Coronary artery (tissue), 2 donors: ENCODE data around the gene TMEM11.

Source experiments
- DNase-seq: peaks from one replicate; pipeline ENCODE4 v3.0.0-alpha.2; 2017; ENCODE audit warnings: low spot score
- H3K27ac ChIP-seq, 2 donors: fragments of 200-600 bp; sonication (generic); one replicate each; pipeline ENCODE4 v1.5.1; 2016 to 2019
- H3K4me3 ChIP-seq: fragments of 200-600 bp; sonication (generic); 2 replicates; pipeline ENCODE4 v1.5.1; 2016; ENCODE audit warnings: mild to moderate bottlenecking, moderate library complexity
- CTCF ChIP-seq: fragments of 200-600 bp; sonication (generic); IDR thresholded peaks from one replicate; pipeline ENCODE4 v1.5.1; 2019; ENCODE audit warnings: antibody characterized with exemption

The TMEM11 gene

GRCh38 chr17:21209511-21210175 lies 4.3 kb downstream of the TMEM11 start:
- Histone ChIP-seq H3K27ac (no peak overlapping the region), H3K4me3 (no peak overlapping the region)
- no peak for DNase-seq
- TF ChIP-seq CTCF = no peak

GRCh38 chr17:21208352-21208751 lies 5.6 kb downstream of the TMEM11 start:
- no peak overlapping the region for H3K4me3 ChIP-seq
- no peak overlapping the region for H3K27ac ChIP-seq
- no peak for TF ChIP-seq CTCF
- DNase-seq = no peak

GRCh38 chr17:21204935-21205334 lies 9.0 kb downstream of the TMEM11 start:
- no peak overlapping the region for H3K4me3 ChIP-seq
- TF ChIP-seq CTCF = no peak
- DNase-seq = no peak
- peak overlapping the region in 1 of 2 donors; percentile 15 for H3K27ac ChIP-seq

GRCh38 chr17:21202512-21202911 lies 11.4 kb downstream of the TMEM11 start:
- H3K4me3 ChIP-seq = no peak overlapping the region
- no peak for DNase-seq
- no peak for TF ChIP-seq CTCF
- no peak overlapping the region for H3K27ac ChIP-seq

GRCh38 chr17:21201874-21202273 lies 12.1 kb downstream of the TMEM11 start:
- Histone ChIP-seq H3K27ac (no peak overlapping the region), H3K4me3 (no peak overlapping the region)
- no peak for DNase-seq
- no peak for TF ChIP-seq CTCF

GRCh38 chr17:21201298-21201595 lies 12.7 kb downstream of the TMEM11 start:
- TF ChIP-seq CTCF = no peak
- H3K27ac ChIP-seq = no peak overlapping the region
- no peak overlapping the region for H3K4me3 ChIP-seq
- no peak for DNase-seq

- DNase-seq = no peak
- no peak overlapping the region for H3K27ac ChIP-seq
These were observed 13.2 kb downstream of the TMEM11 start for GRCh38 chr17:21200590-21201297.

More at GRCh38 chr17:21200590-21201297, 13.2 kb downstream of the TMEM11 start:
- TF ChIP-seq CTCF = no peak
- H3K4me3 ChIP-seq = no peak overlapping the region
